Ishikawa (cell line): ENCODE data around the gene FGFBP1.

Source experiments
- CEBPB ChIP-seq: IDR thresholded peaks from 2 replicates; pipeline ENCODE4 v1.6.1; 2012
- CREB1 ChIP-seq: IDR thresholded peaks from 2 replicates; pipeline ENCODE4 v1.6.1; 2012; ENCODE audit warnings: low read depth
- EGR1 ChIP-seq: IDR thresholded peaks from 2 replicates; pipeline ENCODE4 v1.6.1; 2012
- EP300 ChIP-seq: IDR thresholded peaks from 2 replicates; pipeline ENCODE4 v1.6.1; 2012; ENCODE audit warnings: borderline replicate concordance
- FOXM1 ChIP-seq: IDR thresholded peaks from 2 replicates; pipeline ENCODE4 v1.6.1; 2012; ENCODE audit warnings: low read depth, borderline replicate concordance
- NFIC ChIP-seq: IDR thresholded peaks from 2 replicates; pipeline ENCODE4 v1.6.1; 2012
- RAD21 ChIP-seq: IDR thresholded peaks from 2 replicates; pipeline ENCODE4 v1.6.1; 2012; ENCODE audit warnings: low read depth
- TAF1 ChIP-seq: IDR thresholded peaks from 2 replicates; pipeline ENCODE4 v1.6.1; 2012; ENCODE audit warnings: low read depth, mild to moderate bottlenecking
- TCF12 ChIP-seq: IDR thresholded peaks from 2 replicates; pipeline ENCODE4 v1.6.1; 2012; ENCODE audit warnings: low read depth
- TEAD4 ChIP-seq: IDR thresholded peaks from 2 replicates; pipeline ENCODE4 v1.6.1; 2012
- YY1 ChIP-seq: IDR thresholded peaks from 2 replicates; pipeline ENCODE4 v1.6.1; 2012; ENCODE audit warnings: low read depth
- ZBTB7A ChIP-seq: IDR thresholded peaks from 2 replicates; pipeline ENCODE4 v1.6.1; 2012; ENCODE audit warnings: low read depth
- TF ChIP-seq, protein P1 (sequence below): IDR thresholded peaks from 2 replicates; pipeline ENCODE4 v1.6.1; 2012
- TF ChIP-seq, protein P2 (sequence below): IDR thresholded peaks from 2 replicates; pipeline ENCODE4 v1.6.1; 2012
- TF ChIP-seq, protein P3 (sequence below): IDR thresholded peaks from 2 replicates; pipeline ENCODE4 v1.6.1; 2012; ENCODE audit warnings: low read depth, mild to moderate bottlenecking

Gene FGFBP1

DNA sequence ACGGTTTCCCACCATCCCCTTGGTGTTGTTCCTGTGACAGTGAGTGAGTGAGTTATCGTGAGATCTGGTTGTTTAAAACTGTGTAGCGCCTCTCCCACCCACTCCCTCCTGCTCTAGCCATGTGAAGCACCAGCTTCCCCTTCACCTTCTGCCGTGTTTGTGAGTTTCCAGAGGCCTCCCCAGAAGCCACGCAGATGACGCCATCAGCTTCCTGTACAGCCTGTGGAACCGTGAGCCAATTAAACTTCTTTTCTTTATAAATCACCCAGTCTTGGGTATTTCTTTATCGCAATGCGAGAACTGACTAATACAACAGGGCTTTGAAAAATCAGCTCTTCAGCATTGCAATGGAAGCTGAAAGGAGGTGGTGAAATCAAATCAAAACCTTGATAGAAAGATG is 50.0 kb downstream of the FGFBP1 start:
- TF ChIP-seq, protein P1, sequence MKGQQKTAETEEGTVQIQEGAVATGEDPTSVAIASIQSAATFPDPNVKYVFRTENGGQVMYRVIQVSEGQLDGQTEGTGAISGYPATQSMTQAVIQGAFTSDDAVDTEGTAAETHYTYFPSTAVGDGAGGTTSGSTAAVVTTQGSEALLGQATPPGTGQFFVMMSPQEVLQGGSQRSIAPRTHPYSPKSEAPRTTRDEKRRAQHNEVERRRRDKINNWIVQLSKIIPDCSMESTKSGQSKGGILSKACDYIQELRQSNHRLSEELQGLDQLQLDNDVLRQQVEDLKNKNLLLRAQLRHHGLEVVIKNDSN = no peak
- TF ChIP-seq, protein P2, sequence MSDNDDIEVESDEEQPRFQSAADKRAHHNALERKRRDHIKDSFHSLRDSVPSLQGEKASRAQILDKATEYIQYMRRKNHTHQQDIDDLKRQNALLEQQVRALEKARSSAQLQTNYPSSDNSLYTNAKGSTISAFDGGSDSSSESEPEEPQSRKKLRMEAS = no peak
- TF ChIP-seq EP300 (no peak), CREB1 (no peak), TAF1 (no peak), RAD21 (no peak), TCF12 (no peak), YY1 (no peak), CEBPB (no peak), ZBTB7A (no peak), NFIC (no peak), FOXM1 (no peak), TEAD4 (no peak), EGR1 (no peak)
- TF ChIP-seq, protein P3, sequence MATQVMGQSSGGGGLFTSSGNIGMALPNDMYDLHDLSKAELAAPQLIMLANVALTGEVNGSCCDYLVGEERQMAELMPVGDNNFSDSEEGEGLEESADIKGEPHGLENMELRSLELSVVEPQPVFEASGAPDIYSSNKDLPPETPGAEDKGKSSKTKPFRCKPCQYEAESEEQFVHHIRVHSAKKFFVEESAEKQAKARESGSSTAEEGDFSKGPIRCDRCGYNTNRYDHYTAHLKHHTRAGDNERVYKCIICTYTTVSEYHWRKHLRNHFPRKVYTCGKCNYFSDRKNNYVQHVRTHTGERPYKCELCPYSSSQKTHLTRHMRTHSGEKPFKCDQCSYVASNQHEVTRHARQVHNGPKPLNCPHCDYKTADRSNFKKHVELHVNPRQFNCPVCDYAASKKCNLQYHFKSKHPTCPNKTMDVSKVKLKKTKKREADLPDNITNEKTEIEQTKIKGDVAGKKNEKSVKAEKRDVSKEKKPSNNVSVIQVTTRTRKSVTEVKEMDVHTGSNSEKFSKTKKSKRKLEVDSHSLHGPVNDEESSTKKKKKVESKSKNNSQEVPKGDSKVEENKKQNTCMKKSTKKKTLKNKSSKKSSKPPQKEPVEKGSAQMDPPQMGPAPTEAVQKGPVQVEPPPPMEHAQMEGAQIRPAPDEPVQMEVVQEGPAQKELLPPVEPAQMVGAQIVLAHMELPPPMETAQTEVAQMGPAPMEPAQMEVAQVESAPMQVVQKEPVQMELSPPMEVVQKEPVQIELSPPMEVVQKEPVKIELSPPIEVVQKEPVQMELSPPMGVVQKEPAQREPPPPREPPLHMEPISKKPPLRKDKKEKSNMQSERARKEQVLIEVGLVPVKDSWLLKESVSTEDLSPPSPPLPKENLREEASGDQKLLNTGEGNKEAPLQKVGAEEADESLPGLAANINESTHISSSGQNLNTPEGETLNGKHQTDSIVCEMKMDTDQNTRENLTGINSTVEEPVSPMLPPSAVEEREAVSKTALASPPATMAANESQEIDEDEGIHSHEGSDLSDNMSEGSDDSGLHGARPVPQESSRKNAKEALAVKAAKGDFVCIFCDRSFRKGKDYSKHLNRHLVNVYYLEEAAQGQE = no peak
